ENCODE data around the gene KCNQ1.

KCNQ1 gene

DNA sequence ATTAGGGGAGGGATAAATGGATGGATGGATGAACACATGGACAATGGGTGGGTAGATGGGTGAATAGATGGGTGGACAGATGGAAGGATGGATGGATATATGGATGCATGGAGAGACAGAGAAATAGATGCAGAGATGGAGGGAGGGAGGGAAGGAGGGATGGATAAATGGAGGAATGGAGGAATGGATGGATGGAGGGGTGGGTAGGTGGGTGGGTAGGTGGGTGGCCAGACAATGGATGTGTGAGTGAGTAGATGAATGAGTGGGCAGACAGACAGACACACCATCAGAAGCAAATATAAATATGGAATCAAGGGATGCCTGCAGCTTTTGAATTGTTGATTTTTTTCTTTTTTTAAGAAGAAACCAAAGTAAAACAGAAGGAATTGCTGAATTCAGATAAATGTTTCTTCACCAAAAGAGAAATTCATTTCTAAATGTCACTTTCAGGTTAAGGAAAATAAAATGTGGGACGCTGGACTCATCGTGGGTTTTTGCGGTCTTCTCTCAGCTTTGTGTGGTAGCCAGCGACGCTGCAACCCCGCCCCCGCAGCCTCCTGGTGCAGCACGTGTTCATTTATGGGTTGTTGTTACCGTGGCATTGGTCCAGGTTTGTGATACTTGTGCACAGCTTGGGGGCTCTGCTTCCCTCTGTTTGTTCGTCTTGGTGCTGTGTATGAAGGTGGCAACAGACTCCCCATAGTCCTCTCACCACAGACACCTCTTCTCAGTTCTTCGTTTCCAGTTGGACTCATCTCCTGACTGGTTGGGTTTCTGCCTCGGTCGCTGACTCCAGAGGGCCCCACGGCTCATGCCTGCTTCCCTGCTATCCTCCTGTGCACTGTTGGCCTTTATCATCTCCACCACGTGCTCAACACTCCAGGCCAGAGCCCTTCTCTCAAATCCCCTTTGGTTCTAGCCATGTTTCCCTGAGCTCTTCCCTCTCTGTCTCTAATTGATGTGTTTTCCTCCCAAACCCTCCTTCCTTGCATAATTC lies 364.3 kb downstream of the KCNQ1 start:
- no peak overlapping the region for H3K4me3 ChIP-seq (ENCODE audit: low read depth, low read length, poor library complexity, severe bottlenecking)

DNA sequence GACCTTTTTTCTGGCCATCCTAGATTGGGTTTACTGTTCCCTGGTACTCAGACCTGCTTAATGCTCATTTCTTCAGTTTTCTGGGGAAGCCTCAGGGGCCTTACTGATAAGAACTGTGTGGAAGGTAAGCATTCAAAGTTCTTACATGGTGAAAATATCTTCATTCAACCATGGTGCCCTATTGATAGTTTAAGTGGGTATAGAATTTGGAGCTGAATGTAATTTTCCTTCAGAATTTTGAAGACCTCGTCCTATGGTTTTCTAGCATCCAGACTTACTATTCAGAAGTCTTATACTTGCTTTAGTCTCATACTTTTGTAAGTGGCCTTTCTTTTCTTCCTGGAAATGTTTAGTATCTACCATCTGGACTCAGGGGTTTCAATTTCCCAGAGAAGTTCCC lies 365.0 kb downstream of the KCNQ1 start:
- no peaks in the 10 kb centered on the region for H3K79me2 ChIP-seq (ENCODE audit: insufficient read depth, low read length)
- H3K9me2 ChIP-seq (ENCODE audit: low read depth, low read length) = no peaks in the 10 kb centered on the region
- H3K36me3 ChIP-seq (ENCODE audit: insufficient read depth, low read length) = no peaks in the 10 kb centered on the region
- H3K4me3 ChIP-seq (ENCODE audit: low read depth, low read length, poor library complexity, severe bottlenecking) = no peak overlapping the region
- H3K9ac ChIP-seq (ENCODE audit: low read length) = no peak overlapping the region
- no peak for TF ChIP-seq EZH2 (IDR thresholded peaks at IDR 0.05; ENCODE audit: borderline replicate concordance, low read length)
- H3K9me3 ChIP-seq (ENCODE audit: low read length) = no peaks in the 10 kb centered on the region
- no peak overlapping the region for H3K4me2 ChIP-seq (ENCODE audit: low read length)
- no peak overlapping the region for H2AFZ ChIP-seq (ENCODE audit: low read length)
- no peak overlapping the region for H3K27ac ChIP-seq (ENCODE audit: low read depth, low read length, poor library complexity, severe bottlenecking)
- H4K20me1 ChIP-seq (ENCODE audit: insufficient read depth, low read length) = no peaks in the 10 kb centered on the region
- H3F3A ChIP-seq (ENCODE audit: insufficient read depth, low read length) = no peaks in the 10 kb centered on the region
- no peaks in the 10 kb centered on the region; the same call in 1 of the 2 replicates for H3K27me3 ChIP-seq (ENCODE audit: insufficient read depth, low read length)
- H3K4me1 ChIP-seq (ENCODE audit: insufficient read depth, low read length, severe bottlenecking) = no peaks in the 10 kb centered on the region

More for the DNA sequence above, 364.3 kb downstream of the KCNQ1 start:
- Histone ChIP-seq H3K36me3 (ENCODE audit: insufficient read depth, low read length) (no peaks in the 10 kb centered on the region), H3K4me1 (ENCODE audit: insufficient read depth, low read length, severe bottlenecking) (no peaks in the 10 kb centered on the region), H2AFZ (ENCODE audit: low read length) (no peak overlapping the region), H4K20me1 (ENCODE audit: insufficient read depth, low read length) (no peaks in the 10 kb centered on the region), H3K79me2 (ENCODE audit: insufficient read depth, low read length) (no peaks in the 10 kb centered on the region), H3K27ac (ENCODE audit: low read depth, low read length, poor library complexity, severe bottlenecking) (no peak overlapping the region), H3K9me2 (ENCODE audit: low read depth, low read length) (no peaks in the 10 kb centered on the region), H3K27me3 (ENCODE audit: insufficient read depth, low read length) (no peaks in the 10 kb centered on the region; the same call in 1 of the 2 replicates), H3K4me2 (ENCODE audit: low read length) (no peak overlapping the region), H3K9me3 (ENCODE audit: low read length) (no peaks in the 10 kb centered on the region), H3K9ac (ENCODE audit: low read length) (no peak overlapping the region), H3F3A (ENCODE audit: insufficient read depth, low read length) (no peaks in the 10 kb centered on the region)
- TF ChIP-seq, protein P1, sequence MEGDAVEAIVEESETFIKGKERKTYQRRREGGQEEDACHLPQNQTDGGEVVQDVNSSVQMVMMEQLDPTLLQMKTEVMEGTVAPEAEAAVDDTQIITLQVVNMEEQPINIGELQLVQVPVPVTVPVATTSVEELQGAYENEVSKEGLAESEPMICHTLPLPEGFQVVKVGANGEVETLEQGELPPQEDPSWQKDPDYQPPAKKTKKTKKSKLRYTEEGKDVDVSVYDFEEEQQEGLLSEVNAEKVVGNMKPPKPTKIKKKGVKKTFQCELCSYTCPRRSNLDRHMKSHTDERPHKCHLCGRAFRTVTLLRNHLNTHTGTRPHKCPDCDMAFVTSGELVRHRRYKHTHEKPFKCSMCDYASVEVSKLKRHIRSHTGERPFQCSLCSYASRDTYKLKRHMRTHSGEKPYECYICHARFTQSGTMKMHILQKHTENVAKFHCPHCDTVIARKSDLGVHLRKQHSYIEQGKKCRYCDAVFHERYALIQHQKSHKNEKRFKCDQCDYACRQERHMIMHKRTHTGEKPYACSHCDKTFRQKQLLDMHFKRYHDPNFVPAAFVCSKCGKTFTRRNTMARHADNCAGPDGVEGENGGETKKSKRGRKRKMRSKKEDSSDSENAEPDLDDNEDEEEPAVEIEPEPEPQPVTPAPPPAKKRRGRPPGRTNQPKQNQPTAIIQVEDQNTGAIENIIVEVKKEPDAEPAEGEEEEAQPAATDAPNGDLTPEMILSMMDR (IDR thresholded peaks at IDR 0.05; ENCODE audit: low read length) = no peak
- no peak for TF ChIP-seq EZH2 (IDR thresholded peaks at IDR 0.05; ENCODE audit: borderline replicate concordance, low read length)

DNA sequence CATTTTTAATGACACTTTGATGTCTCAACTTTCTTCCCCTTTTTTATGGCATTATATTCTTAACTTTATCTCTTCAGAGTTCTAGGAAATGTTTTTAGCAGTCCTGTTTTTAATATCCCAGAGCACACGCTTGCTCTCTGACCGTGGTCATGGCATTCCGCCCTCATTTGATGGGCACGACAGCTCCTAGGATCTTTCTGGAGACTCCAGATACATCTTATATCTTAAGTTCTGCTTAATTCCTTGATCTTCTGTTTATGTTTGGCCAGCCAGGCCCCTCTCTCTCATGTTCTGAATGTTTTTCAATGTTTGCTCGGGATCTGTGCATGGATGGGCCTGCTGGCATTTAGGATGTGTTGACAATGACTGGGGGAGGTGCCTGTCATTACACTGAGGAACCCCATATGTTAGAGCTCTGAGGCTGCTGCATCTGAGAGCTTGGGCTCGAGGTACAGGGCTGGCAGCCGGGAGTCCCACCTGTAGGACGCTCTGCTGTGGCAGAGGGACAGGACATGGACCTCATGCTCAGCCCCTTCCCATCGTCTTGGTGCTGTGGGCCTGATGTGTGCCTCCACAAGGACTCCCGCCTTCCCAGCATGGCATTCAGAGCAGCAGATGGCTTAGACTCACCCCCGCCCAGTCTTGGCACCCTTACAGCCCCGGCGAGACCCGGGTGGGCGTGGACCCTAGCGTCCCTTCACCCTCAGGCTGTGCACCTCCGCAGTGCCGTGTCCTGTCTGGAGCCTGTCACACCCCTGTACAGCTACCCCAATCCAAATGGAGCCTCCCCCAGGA lies 365.8 kb downstream of the KCNQ1 start:
- Histone ChIP-seq H3K4me2 (ENCODE audit: low read length) (no peak overlapping the region), H3K27ac (ENCODE audit: low read depth, low read length, poor library complexity, severe bottlenecking) (no peak overlapping the region)

More for the DNA sequence above, 365.8 kb downstream of the KCNQ1 start:
- Histone ChIP-seq H3K27me3 (ENCODE audit: insufficient read depth, low read length) (no peaks in the 10 kb centered on the region; the same call in 1 of the 2 replicates), H3K79me2 (ENCODE audit: insufficient read depth, low read length) (no peaks in the 10 kb centered on the region), H3K9me2 (ENCODE audit: low read depth, low read length) (no peaks in the 10 kb centered on the region), H3K4me3 (ENCODE audit: low read depth, low read length, poor library complexity, severe bottlenecking) (no peak overlapping the region), H3K9me3 (ENCODE audit: low read length) (no peaks in the 10 kb centered on the region), H4K20me1 (ENCODE audit: insufficient read depth, low read length) (no peaks in the 10 kb centered on the region), H2AFZ (ENCODE audit: low read length) (no peak overlapping the region), H3K9ac (ENCODE audit: low read length) (no peak overlapping the region), H3K4me1 (ENCODE audit: insufficient read depth, low read length, severe bottlenecking) (no peaks in the 10 kb centered on the region), H3F3A (ENCODE audit: insufficient read depth, low read length) (no peaks in the 10 kb centered on the region), H3K36me3 (ENCODE audit: insufficient read depth, low read length) (no peaks in the 10 kb centered on the region)
- TF ChIP-seq EZH2 (IDR thresholded peaks at IDR 0.05; ENCODE audit: borderline replicate concordance, low read length) = no peak
- TF ChIP-seq, protein P1 (IDR thresholded peaks at IDR 0.05; ENCODE audit: low read length) = no peak
